Kidney (tissue), 14 donors: ENCODE measurements around the gene PRDM13. TPM values are rescaled to one million over a fixed set of nuclear protein-coding genes. Genes with fewer than 3 reads are reported as not detected.
"Not testable (repeated sequence)": the region's sequence is repeated elsewhere in the genome, so short reads cannot be mapped to it uniquely, and the experiment has no call there.

Experiments used
- DNase-seq, 5 donors: peaks; one replicate each; pipeline ENCODE4 v3.0.0-alpha.2; 2013 to 2020
- FAIRE-seq: peaks from 2 replicates; lab custom pipeline; 2012; peaks lifted over from hg19 to GRCh38; lab: Jason Lieb, UNC
- H3K27ac ChIP-seq, 2 donors: one replicate each; pipeline ENCODE4 v1.7.0; 2013; ENCODE audit warnings: low read depth in 2 of 2, low read length in 2 of 2, inconsistent platforms in 1 of 2
- H3K27me3 ChIP-seq: one replicate; pipeline ENCODE4 v1.7.1; 2013; ENCODE audit warnings: low read length, inconsistent platforms; ENCODE audit not compliant: control insufficient read depth, insufficient read depth
- H3K36me3 ChIP-seq, 3 donors: one replicate each; pipeline versions ENCODE4 v1.7.0 to v1.7.1; 2013; ENCODE audit warnings: low read length in 3 of 3, control low read depth in 1 of 3, inconsistent platforms in 1 of 3; ENCODE audit not compliant: insufficient read depth in 3 of 3, control insufficient read depth in 2 of 3
- H3K4me1 ChIP-seq, 3 donors: one replicate each; pipeline versions ENCODE4 v1.7.0 to v1.7.1; 2013; ENCODE audit warnings: low read length in 3 of 3, inconsistent platforms in 1 of 3, low read depth in 1 of 3; ENCODE audit not compliant: control insufficient read depth in 2 of 3, insufficient read depth in 2 of 3
- H3K4me3 ChIP-seq, 3 donors: one replicate each; pipeline versions ENCODE4 v1.7.0 to v1.8.1; 2013; ENCODE audit warnings: low read length in 3 of 3, control low read depth in 1 of 3, inconsistent platforms in 1 of 3
- H3K9ac ChIP-seq, 3 donors: one replicate each; pipeline versions ENCODE4 v1.7.0 to v1.7.1; 2013; ENCODE audit warnings: low read length in 3 of 3, control low read depth in 1 of 3, inconsistent platforms in 1 of 3
- H3K9me3 ChIP-seq, 3 donors: one replicate each; pipeline versions ENCODE4 v1.7.0 to v1.7.1; 2013; ENCODE audit warnings: low read length in 3 of 3, control low read depth in 1 of 3, inconsistent platforms in 1 of 3; ENCODE audit not compliant: control insufficient read depth in 2 of 3, insufficient read depth in 1 of 3
- CTCF ChIP-seq: IDR thresholded peaks from 3 replicates; pipeline ENCODE4 v1.5.1; 2012; ENCODE audit warnings: mild to moderate bottlenecking, moderate library complexity, borderline replicate concordance; ENCODE audit not compliant: insufficient read depth; ENCODE audit errors: extremely low read depth
- intact Hi-C: fragments of 100-400 bp; cut with DNase I; formaldehyde crosslinking; loops from one replicate; pipeline ENCODE4 v1.11.1; 2022
- polyA plus RNA-seq: library from polyadenylated mRNA; stranded (reverse); fragments of 350-450 nt; fragmentation: Illumina TruSeq; extraction: RNeasy Lipid Tissue Mini Kit (QIAGEN cat#74804); gene quantifications from one replicate; pipeline ENCODE4 v1.2.3, GENCODE V29; 2014; ENCODE audit warnings: low read depth, low replicate concordance; ENCODE audit not compliant: insufficient read depth
- total RNA-seq: library from RNA; stranded (reverse); fragmentation: NEBNext Ultra II Directional; extraction: Animal tissue kit (Norgen Biotek cat#: 25700); gene quantifications from one replicate; pipeline ENCODE4 v1.2.1, GENCODE V29; 2021
- donor health status: control.
- donor health status: control.
- donor health status: control.
- donor health status: control.
- donor health status: control.
- donor health status: DM: yes; HTN: yes; CAD: no.
- donor health status: Normal renal cell carcinoma (clear cell type).

The PRDM13 gene
- total and polyA plus RNA-seq, 2 donors from 2014 or later, result not detected

GRCh38 chr6:99637629-99638028 lies 31.0 kb downstream of the PRDM13 start:
- TF ChIP-seq CTCF, result no peak
- Histone ChIP-seq H3K27ac (no peak overlapping the region), H3K27me3 (no peaks in the 10 kb centered on the region), H3K36me3 (no peaks in the 10 kb centered on the region), H3K9ac (no peak overlapping the region), H3K4me1 (no peaks in the 10 kb centered on the region), H3K4me3 (no peak overlapping the region), H3K9me3 (peaks cover 0 to 10% (median 5%) of the 10 kb centered on the region in 3 donors)
- no peak for FAIRE-seq
- intact Hi-C loops, result no loop called here
- no peak for DNase-seq

- FAIRE-seq, H3K27me3 ChIP-seq, H3K9me3 ChIP-seq, intact Hi-C loops, H3K9ac ChIP-seq, H3K4me3 ChIP-seq, H3K4me1 ChIP-seq, H3K27ac ChIP-seq, DNase-seq, H3K36me3 ChIP-seq: not testable (repeated sequence)
Measured at GRCh38 chr6:99638358-99638757, 31.7 kb downstream of the PRDM13 start.

- Histone ChIP-seq H3K27ac (no peak overlapping the region), H3K27me3 (no peaks in the 10 kb centered on the region), H3K9ac (no peak overlapping the region), H3K9me3 (peaks cover 0 to 10% (median 5%) of the 10 kb centered on the region in 3 donors), H3K36me3 (no peaks in the 10 kb centered on the region), H3K4me1 (no peaks in the 10 kb centered on the region), H3K4me3 (no peak overlapping the region)
- DNase-seq, result no peak
- FAIRE-seq, result no peak
- intact Hi-C loops, result no loop called here
- no peak for TF ChIP-seq CTCF
Measured at GRCh38 chr6:99641270-99641669, 34.6 kb downstream of the PRDM13 start.

- Histone ChIP-seq H3K4me1 (no peaks in the 10 kb centered on the region), H3K36me3 (no peaks in the 10 kb centered on the region), H3K27ac (no peak overlapping the region)
Measured at GRCh38 chr6:99645986-99646385, 39.4 kb downstream of the PRDM13 start.

GRCh38 chr6:99650091-99650571 lies 43.5 kb downstream of the PRDM13 start:
- H3K4me3 ChIP-seq, H3K9ac ChIP-seq, H3K27me3 ChIP-seq, H3K4me1 ChIP-seq, H3K27ac ChIP-seq, H3K9me3 ChIP-seq, FAIRE-seq, H3K36me3 ChIP-seq, intact Hi-C loops, DNase-seq: not testable (repeated sequence)

More at GRCh38 chr6:99645986-99646385, 39.4 kb downstream of the PRDM13 start:
- FAIRE-seq (no peak), DNase-seq (no peak)
- Histone ChIP-seq H3K9ac (no peak overlapping the region), H3K27me3 (no peaks in the 10 kb centered on the region), H3K4me3 (no peak overlapping the region), H3K9me3 (no peaks in the 10 kb centered on the region)
- TF ChIP-seq CTCF, result no peak
- intact Hi-C loops, result no loop called here
